LNCAP (cell line): ENCODE measurements around the gene WWOX.

Experiments
- CTCF ChIP-seq: fragments of 450-650 bp; IDR thresholded peaks from 2 replicates; pipeline ENCODE4 v1.5.1; 2017; ENCODE audit warnings: mild to moderate bottlenecking

WWOX gene

GRCh38 chr16:78125112-78125844, 25.8 kb downstream of the WWOX start:
- TF ChIP-seq CTCF, result no peak

- TF ChIP-seq CTCF, result no peak
These were observed 27.2 kb downstream of the WWOX start for GRCh38 chr16:78126662-78127061.

- no peak for TF ChIP-seq CTCF
These were observed 27.7 kb downstream of the WWOX start for GRCh38 chr16:78127130-78127529.

- TF ChIP-seq CTCF, result no peak
These were observed 29.5 kb downstream of the WWOX start for GRCh38 chr16:78128913-78129312.

- no peak for TF ChIP-seq CTCF
These were observed 29.9 kb downstream of the WWOX start for GRCh38 chr16:78129349-78129748.

GRCh38 chr16:78130083-78130608, 30.7 kb downstream of the WWOX start:
- no peak for TF ChIP-seq CTCF

GRCh38 chr16:78130950-78131349, 31.5 kb downstream of the WWOX start:
- no peak for TF ChIP-seq CTCF
